ENCODE results near the gene PLGRKT.

DNA sequence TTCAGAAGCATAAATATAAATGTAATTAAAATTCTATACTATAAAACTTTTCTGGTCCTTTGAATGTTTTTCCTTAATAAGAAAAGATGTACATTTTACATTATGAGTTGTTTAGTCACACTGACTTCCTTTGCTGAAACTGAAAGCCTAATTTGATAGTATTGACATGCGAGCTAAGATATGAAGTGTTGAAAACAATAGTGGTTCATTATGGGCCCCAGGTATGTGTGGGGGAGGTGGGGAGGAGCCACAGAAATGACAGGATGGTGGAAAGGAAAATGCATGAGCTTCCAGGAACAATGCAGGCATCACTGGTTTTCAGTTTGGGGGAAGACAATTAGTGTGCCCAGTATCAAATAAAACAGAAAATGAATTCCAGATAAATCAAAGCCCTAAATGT is 62.6 kb downstream of the PLGRKT start:
- TF ChIP-seq SUZ12 (IDR thresholded peaks at IDR 0.05; ENCODE audit: extremely low read depth, insufficient read depth, insufficient read length) (no peak), ZNF274 (IDR thresholded peaks at IDR 0.05; ENCODE audit: low read depth, low read length) (no peak)

All from NT2/D1 (cell line).